CD4-positive, alpha-beta T cell treated with Interleukin-15 for 4 hours (primary cell): ENCODE data around the gene PRLR.
"Not testable (repeated sequence)": the region's sequence is repeated elsewhere in the genome, so short reads cannot be mapped to it uniquely, and the experiment has no call there.

ENCODE experiments used
- DNase-seq: peaks from one replicate; pipeline ENCODE4 v3.0.0-alpha.2; 2020; ENCODE audit warnings: low spot score

PRLR gene

DNA sequence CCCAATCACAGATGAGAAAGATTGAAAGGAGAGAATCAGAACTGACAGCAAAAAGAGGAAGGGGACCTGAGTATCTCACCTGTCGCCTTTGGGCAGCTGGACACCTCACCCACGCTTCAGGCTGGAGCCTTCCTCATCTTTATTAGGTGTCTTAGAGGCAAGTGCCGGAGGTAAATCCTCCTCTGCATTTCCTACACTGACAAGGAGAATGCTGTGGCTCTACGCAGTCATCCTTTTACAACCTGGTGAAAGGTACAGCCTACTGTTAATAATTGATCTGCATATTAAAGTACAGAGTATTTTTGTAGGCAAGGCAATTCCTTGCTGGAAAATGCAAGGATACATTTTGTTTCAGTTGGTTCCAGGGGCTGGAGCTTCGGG, 34.8 kb downstream of the PRLR start:
- no peak for DNase-seq

DNA sequence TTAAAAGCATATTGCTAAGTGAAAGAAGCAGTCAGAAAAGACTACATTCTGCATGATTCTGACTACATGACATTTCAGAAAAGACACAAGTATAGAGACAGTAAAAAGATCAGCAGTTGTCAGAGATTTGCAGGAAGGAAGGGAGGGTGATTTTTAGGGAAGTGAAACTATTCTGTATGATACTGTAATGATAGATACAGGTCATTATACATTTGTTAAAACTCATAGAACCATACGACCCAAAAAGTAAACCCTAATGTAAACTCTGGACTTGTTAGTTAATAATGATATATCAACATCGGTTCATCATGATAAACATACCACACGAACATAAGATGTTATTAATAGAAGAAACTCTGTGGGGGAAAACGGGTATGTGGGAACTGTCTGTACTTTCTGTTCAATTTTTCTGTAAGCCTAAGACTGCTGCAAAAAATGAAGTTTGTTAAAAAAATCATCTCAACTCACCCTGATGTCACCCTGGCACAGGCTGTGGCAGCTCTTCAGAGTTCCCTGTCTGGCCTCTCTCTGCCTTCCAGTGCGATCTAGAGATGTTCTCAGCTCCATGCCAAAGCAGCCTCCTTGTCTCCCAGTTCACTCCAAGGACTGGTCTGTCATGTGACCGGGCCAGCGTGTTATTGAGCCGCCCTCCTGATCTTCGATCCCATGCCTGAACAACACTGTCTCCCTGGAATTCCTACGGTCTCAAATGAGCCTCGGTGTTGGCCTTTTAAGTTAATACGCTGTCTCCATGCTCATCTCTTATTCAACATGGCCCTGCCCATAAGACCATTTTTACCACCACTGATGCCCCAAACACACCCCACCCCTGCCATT, 35.4 kb downstream of the PRLR start:
- no peak for DNase-seq

DNA sequence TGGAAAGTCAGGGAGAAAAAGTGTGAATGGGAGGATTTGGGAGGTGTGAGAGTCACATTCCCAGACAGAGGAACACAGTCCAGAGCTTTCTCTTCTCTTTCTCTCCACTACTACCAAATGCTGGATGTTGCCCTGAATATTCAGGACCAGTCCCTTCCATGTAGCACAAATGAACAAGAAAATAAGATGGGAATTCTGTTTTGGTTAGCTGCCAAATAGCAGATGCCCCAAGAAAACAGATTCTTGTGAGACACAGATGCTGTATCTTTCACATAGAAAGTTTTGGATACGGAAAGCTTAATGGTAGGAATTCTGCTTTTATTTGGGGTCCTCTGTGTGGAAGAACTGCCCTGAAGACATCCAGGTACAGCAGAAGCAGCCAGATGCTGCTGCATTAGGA, 37.8 kb downstream of the PRLR start:
- DNase-seq, result no peak

DNA sequence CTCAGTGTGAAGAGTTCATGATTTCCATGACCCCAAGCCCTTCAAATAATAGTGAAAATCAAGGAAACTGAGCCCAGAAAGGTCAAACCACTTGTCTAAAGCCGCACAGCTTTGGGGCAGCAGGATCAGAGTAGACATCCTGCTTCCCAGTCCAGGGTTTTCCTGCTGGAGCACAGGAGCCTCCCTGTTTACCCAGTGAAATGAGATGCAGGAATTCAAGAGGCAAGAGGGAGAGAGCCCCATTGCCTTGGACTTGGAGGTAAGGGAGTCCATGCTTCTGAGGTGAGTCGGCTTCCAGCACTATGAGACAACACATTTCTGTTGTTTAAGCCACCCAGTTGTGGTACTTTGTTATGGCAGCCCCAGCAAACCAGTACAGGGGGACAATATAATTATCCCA, 40.5 kb downstream of the PRLR start:
- DNase-seq, result not testable (repeated sequence)

DNA sequence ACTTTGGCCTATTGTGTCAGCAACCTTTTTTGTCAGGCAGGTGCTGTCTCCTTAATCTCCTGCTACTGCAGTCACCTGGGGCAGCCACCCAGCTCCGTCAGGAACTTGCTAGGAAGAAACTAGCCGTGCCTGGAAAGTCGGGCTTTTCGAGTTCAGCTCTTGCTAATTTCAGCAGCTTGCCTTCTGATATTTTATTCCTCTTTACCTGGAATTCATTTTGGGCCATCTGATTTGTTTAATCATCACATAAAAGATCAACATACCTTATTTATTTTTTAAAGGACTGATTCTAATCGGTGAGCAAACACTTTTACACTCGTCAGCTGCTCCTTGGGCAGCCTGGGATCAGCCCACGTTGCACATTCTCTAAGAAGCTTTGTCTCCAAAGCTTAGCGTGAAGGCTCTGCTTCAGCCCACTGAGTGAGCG, 42.2 kb downstream of the PRLR start:
- DNase-seq, result no peak

DNA sequence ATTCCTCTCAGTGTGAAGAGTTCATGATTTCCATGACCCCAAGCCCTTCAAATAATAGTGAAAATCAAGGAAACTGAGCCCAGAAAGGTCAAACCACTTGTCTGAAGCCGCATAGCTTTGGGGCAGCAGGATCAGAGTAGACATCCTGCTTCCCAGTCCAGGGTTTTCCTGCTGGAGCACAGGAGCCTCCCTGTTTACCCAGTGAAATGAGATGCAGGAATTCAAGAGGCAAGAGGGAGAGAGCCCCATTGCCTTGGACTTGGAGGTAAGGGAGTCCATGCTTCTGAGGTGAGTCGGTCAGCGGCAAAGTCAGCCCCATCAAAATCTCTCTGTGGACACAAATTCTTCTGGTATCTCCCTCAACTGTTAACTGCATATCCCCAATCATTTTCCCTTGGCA, 42.7 kb downstream of the PRLR start:
- DNase-seq, result not testable (repeated sequence)

DNA sequence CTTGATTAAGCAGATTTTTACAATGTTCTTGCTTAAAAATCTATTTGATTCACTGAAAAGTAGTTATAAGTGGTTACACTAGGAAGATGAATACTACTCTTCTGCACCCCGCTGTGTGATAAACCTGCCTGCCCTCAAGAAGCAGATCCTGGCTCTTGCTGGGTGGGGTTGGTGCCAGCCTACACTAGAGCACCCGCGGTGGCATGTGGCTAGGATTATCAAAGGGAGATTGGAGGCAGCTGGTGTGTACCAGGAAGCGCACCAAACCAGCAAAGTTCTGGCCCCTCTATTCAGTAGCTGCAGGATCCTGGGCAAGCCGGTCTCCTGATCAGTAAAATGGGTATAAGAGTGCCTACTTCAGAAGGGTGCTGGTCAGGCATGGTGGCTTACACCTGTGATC, 43.5 kb downstream of the PRLR start:
- no peak for DNase-seq

DNA sequence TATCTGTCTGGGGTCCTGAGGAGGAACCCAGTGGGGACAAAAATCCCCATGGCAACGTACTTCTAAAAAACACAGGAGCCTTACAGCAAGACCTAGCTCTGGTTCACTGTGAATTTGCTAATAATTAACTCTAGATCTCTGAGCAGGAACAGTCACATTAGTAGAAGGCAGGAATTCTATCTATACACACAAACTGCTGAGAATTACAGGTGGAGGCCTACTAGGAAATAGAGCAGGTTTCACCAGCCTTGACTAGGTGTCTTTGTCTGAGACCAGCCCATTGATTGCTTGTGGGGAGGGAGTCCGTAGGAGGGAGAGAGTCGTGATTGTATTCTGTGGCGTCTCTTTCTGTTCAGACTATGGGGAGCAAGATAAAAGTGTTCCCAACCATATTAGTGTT, 44.8 kb downstream of the PRLR start:
- no peak for DNase-seq

DNA sequence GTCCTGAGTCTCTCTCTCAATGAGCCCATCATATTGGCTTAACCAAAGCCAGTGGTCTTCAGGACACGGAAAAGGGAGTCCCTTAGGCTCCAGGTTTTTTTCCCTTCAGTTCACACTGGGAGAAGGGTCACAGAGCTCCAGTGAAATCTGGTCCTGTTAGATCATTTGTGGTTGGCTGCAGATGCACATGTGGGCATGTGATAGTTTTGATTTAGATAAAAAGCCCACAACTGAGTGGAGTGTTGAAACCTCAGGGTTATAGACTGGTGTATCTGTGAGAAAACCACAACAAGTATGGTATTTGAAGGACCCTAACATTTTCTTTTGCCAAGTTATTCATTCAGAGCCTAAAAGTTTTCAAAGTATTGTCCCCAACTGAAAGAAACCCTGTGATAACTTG, 46.7 kb downstream of the PRLR start:
- no peak for DNase-seq

DNA sequence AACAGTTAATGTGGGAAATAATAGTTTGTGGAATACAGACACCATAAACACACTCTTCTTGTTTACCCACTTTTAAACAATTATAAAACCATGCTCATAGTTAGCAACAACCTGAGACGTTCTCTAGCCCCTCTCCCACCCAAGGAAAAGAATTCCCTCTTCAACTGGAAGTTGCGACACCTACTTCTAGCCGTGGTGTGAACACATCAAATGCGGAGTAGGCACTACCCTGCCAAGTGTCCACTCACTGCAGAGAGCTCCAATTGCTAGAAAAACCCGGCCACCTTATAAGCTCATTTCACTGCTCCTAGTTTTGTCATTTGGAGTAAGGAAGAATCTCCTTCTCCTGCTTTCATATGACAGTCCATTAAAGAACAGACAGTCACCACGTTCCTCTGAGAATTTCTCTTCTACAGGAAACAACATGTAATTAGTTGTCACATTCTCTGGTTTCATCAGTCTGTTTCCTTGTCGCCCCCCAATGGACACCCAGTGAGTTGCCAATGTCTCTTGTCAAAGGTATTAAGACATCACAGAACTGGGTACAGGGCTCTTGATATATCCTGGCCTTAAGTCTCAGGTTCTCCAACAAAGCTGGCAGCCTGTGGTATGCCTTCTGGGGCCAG, 47.3 kb downstream of the PRLR start:
- DNase-seq, result no peak

DNA sequence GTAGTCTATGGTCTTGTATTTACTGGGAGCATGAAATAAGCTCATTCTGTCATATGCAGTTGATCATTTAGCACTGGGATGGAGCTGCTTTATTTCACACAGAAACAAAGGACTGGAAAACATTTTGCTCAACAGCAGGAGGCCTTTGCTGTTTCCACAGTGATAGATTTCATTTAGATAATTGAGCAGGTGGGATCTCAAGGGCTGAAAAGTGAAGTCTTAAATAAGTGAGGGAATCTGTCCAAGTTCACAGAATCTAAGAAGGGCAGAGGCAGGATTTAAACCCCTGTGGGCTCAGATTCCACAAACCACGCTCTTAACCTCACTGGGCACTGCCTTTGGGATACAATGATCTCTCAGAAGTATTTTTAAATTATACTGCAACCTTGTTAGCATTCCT, 47.8 kb downstream of the PRLR start:
- no peak for DNase-seq

DNA sequence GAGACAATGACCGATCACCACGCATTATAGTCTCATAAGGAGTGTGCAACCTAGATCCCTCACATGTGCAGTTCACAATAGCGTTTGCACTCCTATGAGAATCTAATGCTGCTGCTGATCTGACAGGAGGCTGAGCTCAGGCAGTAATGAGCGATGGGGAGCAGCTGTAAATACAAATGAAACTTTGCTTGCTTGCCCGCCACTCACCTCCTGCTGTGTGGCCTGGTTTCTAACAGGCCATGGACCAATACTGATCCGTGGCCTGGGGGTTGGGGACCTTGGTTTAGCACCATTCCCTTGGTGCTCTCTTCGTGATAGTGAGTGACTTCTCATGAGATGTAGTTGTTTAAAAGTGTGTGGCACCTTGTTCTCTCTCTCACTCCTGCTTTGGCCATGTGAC, 50.2 kb downstream of the PRLR start:
- DNase-seq, result no peak

DNA sequence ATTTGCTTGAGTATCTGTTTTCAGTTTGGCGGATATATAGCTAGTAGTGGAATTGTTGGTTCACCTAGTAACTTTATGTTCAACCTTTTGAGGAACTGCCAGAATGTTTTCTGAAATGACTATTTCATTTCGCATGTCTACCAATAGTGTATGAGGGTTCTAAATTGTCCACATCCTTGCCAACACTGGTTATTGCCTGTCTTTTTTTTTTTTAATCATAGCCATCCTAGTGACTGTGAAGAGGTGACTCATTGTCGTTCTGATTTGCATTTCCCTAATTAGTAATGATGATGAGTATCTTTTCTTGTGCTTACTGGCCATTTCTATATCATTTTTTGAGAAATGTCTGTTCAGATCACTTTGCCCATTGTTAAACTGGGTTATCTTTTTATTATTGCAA, 52.5 kb downstream of the PRLR start:
- no peak for DNase-seq

DNA sequence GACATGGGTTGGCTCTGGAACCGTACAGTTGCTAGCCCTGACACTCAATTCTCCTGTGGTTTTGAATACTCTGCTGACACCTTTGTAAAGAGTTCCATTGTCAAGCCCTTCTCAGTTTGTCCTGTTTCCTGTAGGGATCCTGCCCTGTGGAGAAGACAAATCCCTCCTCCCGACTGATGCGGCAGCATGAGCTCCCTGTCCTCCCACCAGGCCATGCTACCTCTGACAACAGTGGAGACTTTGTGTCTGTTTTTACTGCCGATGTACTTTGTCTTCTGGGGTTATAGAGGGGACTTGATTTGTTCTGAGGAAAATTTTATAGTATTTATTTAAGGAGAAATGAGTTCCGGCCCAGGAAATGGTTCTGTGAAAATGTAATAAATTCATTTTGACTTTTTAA, 57.8 kb downstream of the PRLR start:
- no peak for DNase-seq

DNA sequence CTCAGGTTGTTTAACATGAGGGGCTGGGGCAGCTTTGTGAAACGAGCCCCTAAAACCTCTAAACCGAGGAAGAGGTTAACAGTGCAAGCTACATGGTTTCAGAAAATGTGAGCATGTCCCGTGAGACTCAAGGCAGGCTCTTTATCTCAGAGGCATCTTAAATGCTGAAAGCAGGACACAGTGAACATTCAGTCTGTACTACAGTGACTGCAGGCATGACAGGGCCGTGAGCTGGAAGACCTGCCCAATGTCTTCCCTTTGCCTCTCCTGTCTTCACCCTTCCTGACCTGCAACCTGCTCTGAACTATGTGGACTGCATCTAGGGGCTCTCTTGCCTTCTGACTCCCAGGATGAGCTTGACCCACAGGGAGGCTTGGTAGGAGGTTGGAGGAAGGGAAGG, 58.3 kb downstream of the PRLR start:
- DNase-seq, result no peak

DNA sequence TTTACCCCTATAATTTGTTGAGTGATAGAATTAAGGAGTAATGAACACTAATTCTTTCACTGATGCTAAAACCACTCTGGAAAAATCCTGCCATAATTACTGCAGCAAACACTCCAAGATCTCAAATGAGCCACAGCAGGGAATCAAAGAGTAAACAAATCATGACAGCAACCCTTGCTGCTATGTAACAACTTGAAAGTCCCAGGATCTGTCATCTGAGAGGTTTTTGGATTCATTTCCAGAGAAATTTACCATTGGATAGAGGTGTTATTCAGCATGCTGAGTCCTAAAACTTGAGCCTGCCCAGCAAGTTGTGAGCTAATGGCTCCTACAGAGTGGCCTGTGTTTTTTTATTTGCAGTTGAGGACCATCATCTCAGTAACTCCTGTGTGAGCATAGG, 59.2 kb downstream of the PRLR start:
- no peak for DNase-seq

DNA sequence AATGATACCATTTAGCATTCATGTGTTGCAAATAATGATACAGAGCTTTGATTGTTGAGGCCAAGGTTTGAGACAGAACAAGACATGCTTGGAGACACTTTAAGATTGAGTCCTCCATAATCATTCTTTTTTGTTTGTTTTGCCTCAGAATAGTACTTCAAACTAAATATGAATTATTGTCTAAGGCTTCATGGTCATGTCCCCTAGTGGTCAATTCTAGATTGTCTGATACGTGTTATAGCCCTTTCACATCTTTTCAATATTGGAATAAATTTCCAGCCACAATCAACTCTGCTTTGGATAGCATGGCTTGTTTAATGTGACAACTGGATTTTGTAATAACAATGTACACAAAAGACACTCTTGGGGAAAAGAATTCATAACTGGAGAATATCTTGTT, 64.2 kb downstream of the PRLR start:
- DNase-seq, result no peak

DNA sequence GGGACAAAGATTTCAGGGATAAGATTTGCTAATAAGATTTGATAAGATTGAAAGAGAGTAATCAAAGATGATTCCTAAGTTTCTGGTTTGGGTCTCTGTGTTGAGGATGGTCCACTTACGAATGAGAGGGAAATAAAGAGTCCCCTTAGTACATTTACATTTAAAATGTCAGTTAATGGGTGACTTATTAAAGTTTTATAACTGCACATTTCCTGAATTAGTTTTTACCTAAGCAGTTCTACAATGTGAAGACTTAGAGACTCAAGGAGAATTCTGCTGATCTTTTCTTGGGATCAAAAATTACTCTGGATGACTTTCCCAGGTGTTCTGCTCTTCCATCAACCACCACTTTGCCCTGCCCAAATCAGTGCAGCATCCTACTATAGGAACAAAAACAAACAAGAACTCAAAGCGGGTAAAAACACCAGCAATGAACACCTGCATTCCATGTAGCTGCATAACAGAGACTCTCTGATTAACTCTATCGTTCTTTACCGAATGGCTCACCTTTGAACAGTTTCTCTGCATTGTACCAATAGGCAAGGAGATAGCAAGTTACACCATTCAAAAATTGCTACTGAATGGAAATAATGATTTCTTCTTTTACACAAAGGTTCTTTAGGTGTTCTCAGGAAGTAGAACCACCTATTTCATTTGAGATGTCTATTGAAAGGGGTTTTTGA, 65.3 kb downstream of the PRLR start:
- no peak for DNase-seq

DNA sequence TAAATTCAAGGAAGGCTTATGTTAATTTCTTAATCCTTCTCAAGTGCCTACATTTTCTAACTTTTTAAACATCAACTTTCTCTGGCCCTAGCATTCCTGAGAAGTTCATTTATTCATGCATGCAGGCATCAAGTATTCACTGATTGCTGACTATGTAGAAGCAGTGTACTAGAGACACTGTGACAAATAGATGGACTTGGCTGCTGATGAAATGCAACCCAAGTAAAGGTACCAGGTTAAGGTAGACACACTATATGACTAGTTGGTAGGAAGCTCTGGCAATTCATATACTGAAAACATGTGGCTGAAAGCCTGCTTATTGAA, 66.6 kb downstream of the PRLR start:
- no peak for DNase-seq

DNA sequence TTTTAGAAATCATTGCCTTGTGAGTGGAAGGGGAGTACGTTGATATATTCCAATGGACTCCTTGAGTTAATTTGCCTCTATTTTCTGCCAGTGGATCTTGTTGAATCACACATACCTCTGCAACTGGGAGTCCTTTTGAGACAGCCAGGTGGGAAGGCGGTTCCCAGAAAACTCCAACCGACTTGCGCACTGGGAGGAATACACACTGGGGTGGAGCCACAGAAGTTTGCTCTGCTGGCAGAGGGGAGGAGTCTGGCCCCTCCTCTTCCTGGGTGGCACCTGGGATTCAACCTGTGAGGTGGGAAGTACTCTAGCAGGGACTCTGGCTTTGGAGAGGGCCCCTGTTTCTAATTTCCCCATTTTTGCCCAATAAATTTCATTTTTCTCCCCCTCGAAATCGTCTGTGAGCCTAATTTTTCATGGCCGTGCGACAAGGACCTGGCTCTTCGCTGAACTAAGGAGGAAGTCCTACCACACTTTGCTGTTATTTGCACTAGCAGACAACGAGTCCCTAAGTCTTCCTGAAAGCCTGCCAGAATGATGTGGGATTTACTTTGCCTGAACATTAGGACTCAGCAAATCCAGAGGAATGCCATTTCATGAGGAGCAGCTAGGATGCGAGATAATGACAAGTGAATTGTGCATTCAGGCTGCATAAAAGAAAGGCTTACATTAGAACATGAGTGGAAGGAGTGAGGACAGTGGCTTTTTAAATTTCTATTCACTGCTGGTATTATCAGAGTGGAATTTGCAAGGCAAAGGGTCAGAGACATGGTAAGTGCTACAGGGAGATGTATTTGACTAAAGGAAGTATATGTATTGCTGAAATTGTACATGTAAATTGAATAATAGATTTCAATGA, 67.2 kb downstream of the PRLR start:
- no peak for DNase-seq

DNA sequence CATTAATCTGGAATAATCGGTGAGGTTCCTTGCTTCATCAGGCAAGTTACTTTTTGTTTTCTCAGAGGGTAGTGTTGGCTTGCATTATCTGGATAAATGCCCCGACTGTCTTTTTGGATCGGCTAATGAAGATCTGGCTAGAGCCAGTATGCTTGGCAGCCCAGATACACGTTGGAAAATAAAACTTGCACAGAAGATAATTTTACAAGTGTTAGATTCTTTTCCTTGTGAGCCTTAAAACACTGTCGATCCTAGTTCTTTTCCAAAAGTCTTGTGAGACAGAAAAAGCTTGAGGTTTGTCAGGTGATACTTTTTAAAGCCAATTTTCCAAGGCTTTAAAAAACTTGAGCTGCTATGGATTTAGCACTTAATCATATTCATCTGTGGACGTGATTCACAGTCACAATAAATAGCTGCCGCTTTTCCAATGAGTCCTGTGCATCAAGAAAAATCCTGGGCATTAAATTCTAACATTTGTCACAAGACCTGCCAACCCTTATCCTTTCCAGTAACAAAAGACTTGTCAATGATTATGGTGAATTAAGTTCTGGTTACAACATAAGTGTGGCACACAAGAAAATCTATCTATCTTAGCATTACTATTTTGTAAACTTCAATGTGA, 68.5 kb downstream of the PRLR start:
- no peak for DNase-seq

DNA sequence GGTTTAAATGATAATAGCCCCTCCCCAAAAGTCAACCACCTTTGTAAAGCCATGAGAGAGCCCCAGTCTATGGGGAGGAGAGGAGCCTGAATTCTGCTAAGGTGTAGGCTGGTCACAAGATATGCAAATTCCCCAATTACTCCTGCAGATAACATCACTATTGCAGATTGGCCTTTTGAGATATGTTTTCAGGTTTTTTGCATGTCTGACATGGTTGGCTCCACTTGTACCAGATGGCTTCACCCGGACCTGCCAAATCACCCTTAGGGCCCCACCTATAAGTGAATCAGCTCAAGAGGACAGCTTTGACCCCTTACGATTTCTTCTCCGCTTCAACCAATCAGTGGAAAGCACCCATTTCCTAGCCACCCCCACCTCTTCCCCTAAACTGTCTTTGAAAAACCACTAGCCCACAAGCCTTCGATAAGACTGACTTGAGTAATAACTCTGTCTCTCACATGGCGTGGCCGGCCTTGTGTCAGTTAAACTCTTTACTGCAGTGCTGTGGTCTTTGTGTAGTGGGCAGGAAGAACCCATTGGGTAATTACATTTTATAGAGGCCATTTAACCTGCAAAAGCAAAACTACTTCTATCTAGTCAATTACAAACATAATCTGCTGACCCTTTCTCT, 69.7 kb downstream of the PRLR start:
- DNase-seq, result no peak
